HEK293 (cell line): ENCODE data around the gene TTLL5.

Experiments
- ZNF394 ChIP-seq: fragments of 450-650 bp; formaldehyde crosslinking; IDR thresholded peaks from 2 replicates; pipeline ENCODE4 v1.5.1; 2016; ENCODE audit warnings: missing biosample characterization, missing genetic modification characterization, mild to moderate bottlenecking, moderate library complexity, borderline replicate concordance
- ZNF830 ChIP-seq: fragments of 450-650 bp; IDR thresholded peaks from 2 replicates; pipeline ENCODE4 v1.5.0; 2018; ENCODE audit warnings: missing biosample characterization, missing genetic modification characterization, low read depth, mild to moderate bottlenecking, moderate library complexity
- TF ChIP-seq, protein P1 (sequence below): fragments of 450-650 bp; formaldehyde crosslinking; IDR thresholded peaks from 2 replicates; pipeline ENCODE4 v1.5.1; 2016; ENCODE audit warnings: missing biosample characterization, missing genetic modification characterization
- TF ChIP-seq, protein P2 (sequence below): fragments of 450-650 bp; formaldehyde crosslinking; IDR thresholded peaks from 2 replicates; pipeline ENCODE4 v1.5.1; 2016; ENCODE audit warnings: missing biosample characterization, missing genetic modification characterization

DNA sequence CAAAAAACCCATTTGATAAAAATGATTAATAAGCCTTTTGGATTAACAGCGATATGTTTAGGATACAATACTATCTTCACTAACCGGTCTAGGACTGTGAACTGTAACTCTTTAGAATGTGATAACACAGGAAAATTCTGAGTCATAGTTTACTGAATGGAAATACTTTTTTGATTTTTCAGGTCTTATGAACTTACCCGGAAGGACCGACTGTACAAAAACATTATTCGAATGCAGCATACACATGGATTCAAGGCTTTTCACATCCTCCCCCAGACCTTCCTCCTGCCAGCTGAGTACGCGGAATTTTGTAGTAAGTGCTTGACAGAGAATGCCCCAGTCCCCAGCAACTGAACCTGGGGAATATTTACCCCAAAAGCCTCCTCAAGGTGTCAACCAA, 29.0 kb downstream of the TTLL5 start:
- TF ChIP-seq, protein P1, sequence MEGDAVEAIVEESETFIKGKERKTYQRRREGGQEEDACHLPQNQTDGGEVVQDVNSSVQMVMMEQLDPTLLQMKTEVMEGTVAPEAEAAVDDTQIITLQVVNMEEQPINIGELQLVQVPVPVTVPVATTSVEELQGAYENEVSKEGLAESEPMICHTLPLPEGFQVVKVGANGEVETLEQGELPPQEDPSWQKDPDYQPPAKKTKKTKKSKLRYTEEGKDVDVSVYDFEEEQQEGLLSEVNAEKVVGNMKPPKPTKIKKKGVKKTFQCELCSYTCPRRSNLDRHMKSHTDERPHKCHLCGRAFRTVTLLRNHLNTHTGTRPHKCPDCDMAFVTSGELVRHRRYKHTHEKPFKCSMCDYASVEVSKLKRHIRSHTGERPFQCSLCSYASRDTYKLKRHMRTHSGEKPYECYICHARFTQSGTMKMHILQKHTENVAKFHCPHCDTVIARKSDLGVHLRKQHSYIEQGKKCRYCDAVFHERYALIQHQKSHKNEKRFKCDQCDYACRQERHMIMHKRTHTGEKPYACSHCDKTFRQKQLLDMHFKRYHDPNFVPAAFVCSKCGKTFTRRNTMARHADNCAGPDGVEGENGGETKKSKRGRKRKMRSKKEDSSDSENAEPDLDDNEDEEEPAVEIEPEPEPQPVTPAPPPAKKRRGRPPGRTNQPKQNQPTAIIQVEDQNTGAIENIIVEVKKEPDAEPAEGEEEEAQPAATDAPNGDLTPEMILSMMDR: no peak
- TF ChIP-seq ZNF830 (tag by site-specific recombination) (no peak), ZNF394 (no peak)
- TF ChIP-seq, protein P2, sequence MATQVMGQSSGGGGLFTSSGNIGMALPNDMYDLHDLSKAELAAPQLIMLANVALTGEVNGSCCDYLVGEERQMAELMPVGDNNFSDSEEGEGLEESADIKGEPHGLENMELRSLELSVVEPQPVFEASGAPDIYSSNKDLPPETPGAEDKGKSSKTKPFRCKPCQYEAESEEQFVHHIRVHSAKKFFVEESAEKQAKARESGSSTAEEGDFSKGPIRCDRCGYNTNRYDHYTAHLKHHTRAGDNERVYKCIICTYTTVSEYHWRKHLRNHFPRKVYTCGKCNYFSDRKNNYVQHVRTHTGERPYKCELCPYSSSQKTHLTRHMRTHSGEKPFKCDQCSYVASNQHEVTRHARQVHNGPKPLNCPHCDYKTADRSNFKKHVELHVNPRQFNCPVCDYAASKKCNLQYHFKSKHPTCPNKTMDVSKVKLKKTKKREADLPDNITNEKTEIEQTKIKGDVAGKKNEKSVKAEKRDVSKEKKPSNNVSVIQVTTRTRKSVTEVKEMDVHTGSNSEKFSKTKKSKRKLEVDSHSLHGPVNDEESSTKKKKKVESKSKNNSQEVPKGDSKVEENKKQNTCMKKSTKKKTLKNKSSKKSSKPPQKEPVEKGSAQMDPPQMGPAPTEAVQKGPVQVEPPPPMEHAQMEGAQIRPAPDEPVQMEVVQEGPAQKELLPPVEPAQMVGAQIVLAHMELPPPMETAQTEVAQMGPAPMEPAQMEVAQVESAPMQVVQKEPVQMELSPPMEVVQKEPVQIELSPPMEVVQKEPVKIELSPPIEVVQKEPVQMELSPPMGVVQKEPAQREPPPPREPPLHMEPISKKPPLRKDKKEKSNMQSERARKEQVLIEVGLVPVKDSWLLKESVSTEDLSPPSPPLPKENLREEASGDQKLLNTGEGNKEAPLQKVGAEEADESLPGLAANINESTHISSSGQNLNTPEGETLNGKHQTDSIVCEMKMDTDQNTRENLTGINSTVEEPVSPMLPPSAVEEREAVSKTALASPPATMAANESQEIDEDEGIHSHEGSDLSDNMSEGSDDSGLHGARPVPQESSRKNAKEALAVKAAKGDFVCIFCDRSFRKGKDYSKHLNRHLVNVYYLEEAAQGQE: no peak
